Neural crest cell (in vitro differentiated cells): ENCODE results near the gene IL15RA. TPM values are rescaled to one million over a fixed set of nuclear protein-coding genes. Genes with fewer than 3 reads are reported as not detected.
A peak's percentile ranks its signal among the peaks of the same experiment; 100 is the strongest.

Experiments used
- DNase-seq: peaks from one replicate; pipeline ENCODE4 v3.0.0; 2021; ENCODE audit warnings: low read depth, mixed read lengths, low spot score
- H3K27ac Mint-ChIP-seq: one replicate; pipeline ENCODE4 v1.8.0; 2021; ENCODE audit warnings: mild to moderate bottlenecking, mixed read lengths; ENCODE audit not compliant: unreplicated experiment
- H3K27me3 Mint-ChIP-seq: 2 replicates; pipeline ENCODE4 v1.8.0; 2021; ENCODE audit warnings: low read depth, mild to moderate bottlenecking, mixed read lengths
- H3K36me3 Mint-ChIP-seq: 2 replicates; pipeline ENCODE4 v1.8.0; 2021; ENCODE audit warnings: low read depth, mild to moderate bottlenecking, mixed read lengths
- H3K4me1 Mint-ChIP-seq: 2 replicates; pipeline ENCODE4 v1.8.0; 2021; ENCODE audit warnings: mixed read lengths
- H3K4me3 Mint-ChIP-seq: one replicate; pipeline ENCODE4 v1.8.0; 2021; ENCODE audit warnings: mild to moderate bottlenecking, mixed read lengths
- H3K9me3 Mint-ChIP-seq: 2 replicates; pipeline ENCODE4 v1.8.0; 2021; ENCODE audit warnings: mixed read lengths
- CTCF ChIP-seq: fragments of 200-600 bp; sonication (generic); conservative IDR thresholded peaks from 2 replicates; pipeline ENCODE4 v1.5.0; 2021; ENCODE audit warnings: antibody characterized with exemption, mild to moderate bottlenecking
- total RNA-seq: library from RNA; stranded (reverse); gene quantifications from 2 replicates; pipeline ENCODE4 v1.2.1, GENCODE V29; 2021

IL15RA gene
- total RNA-seq, 1 donor from 2014 or later: not detected

DNA sequence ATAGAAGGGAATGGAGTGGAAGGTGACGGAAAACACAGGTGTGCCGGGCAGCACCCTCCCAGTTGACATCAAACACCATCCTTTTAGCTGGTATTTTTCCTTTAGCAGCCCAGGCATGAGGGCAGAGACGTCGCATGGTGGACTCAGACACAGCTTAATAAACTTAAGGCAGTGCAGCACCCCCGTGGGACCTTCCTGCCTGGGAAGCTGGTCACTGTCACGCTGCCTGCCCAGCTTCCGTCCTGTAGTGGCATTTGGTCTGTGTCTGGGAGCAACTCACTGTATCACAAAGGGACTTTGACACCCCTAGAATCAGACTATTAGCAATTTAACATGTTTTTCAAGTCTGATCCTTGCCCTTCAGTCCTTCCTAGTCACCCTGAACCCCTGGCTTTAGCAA, 35.8 kb downstream of the IL15RA start:
- Mint-ChIP-seq H3K4me1 (no peaks in the 10 kb centered on the region), H3K27me3 (no peaks in the 10 kb centered on the region), H3K36me3 (peaks cover 13% of the 10 kb centered on the region), H3K4me3 (no peak overlapping the region), H3K9me3 (no peaks in the 10 kb centered on the region), H3K27ac (no peak overlapping the region)
- DNase-seq: no peak
- no peak for TF ChIP-seq CTCF

DNA sequence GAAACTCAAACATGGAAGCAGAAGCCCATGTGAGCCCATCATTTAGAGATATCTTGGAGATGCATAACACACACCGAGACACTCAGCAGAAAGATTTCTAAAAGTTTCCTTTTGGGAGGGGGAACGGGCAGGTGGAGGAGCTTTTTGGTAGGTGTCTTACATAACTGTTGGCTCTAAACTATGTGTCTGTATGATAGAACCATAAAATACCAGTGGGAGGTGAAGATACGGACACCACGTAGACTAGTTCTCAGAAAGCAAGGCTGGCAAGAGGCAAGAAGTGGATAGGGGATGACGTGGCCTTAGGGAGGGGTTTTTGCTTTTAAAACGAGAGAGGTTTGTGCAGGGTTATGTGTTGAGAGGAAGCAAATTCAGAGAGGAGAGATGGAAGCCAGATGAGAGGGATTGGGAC, 36.5 kb downstream of the IL15RA start:
- TF ChIP-seq CTCF: no peak
- no peak for DNase-seq
- no peak overlapping the region for H3K4me3 Mint-ChIP-seq
- H3K9me3 Mint-ChIP-seq: no peaks in the 10 kb centered on the region
- no peaks in the 10 kb centered on the region for H3K4me1 Mint-ChIP-seq
- H3K27ac Mint-ChIP-seq: no peak overlapping the region
- H3K27me3 Mint-ChIP-seq: no peaks in the 10 kb centered on the region
- peaks cover 17% of the 10 kb centered on the region for H3K36me3 Mint-ChIP-seq

DNA sequence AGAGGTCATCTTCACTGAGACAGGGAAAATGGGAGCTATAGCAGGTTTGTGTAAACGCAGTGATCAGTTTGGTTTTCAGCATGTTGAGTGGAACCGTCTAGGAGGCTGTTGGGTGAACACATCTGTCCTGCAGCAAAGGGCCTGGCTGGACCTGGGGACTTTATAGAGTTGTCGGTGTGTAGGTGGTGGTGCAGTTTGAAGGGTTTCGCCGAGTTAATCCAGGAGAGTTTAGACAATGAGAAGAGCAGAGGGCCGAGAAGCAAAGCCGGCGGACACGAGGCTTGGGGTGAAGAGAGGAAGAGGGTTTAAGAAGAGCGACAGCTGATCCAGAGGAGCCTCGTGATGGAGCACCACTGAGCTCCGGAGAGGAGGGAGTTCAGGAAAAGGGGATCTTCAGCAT, 39.1 kb downstream of the IL15RA start:
- H3K27me3 Mint-ChIP-seq: no peaks in the 10 kb centered on the region
- TF ChIP-seq CTCF: no peak
- H3K9me3 Mint-ChIP-seq: no peaks in the 10 kb centered on the region
- DNase-seq: no peak
- H3K36me3 Mint-ChIP-seq: peaks cover 17% of the 10 kb centered on the region
- no peak overlapping the region for H3K4me3 Mint-ChIP-seq
- H3K27ac Mint-ChIP-seq: peak overlapping the region; percentile 46
- no peaks in the 10 kb centered on the region for H3K4me1 Mint-ChIP-seq

DNA sequence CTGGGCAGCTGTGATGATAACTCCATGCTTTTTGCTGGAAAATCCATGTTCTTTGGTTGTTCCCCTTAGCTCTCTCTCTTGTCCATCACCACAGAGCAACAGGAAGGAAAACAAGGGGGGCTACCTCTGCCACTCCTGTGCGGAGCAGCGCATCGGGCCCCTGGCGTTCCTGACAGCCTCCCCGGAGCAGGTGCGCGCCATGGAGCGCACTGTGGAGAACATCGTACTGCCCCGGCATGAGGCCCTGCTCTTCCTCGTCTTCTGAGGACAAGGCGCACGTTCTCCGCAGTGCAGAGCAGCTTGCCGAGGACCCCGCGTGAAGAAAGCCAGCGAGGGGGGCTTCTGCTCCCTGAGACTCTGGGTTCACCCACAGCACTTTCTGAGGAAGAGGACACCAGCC, 40.3 kb downstream of the IL15RA start:
- H3K9me3 Mint-ChIP-seq: no peaks in the 10 kb centered on the region
- H3K27ac Mint-ChIP-seq: no peak overlapping the region
- no peaks in the 10 kb centered on the region for H3K4me1 Mint-ChIP-seq
- no peak for TF ChIP-seq CTCF
- DNase-seq: no peak
- no peak overlapping the region for H3K4me3 Mint-ChIP-seq
- peaks cover 17% of the 10 kb centered on the region for H3K36me3 Mint-ChIP-seq
- no peaks in the 10 kb centered on the region for H3K27me3 Mint-ChIP-seq

GRCh38 chr10:5935628-5936027, 41.7 kb downstream of the IL15RA start:
- Mint-ChIP-seq H3K27me3 (no peaks in the 10 kb centered on the region), H3K36me3 (peaks cover 19% of the 10 kb centered on the region), H3K9me3 (no peaks in the 10 kb centered on the region), H3K27ac (no peak overlapping the region), H3K4me1 (no peaks in the 10 kb centered on the region), H3K4me3 (no peak overlapping the region)
- no peak for DNase-seq
- no peak for TF ChIP-seq CTCF
